ENCODE measurements around the gene GPR3.

GPR3 gene

GRCh38 chr1:27353166-27353565, 39.3 kb upstream of the GPR3 start:
- in situ Hi-C loops (cut with MboI; ENCODE audit: low pct_unique_long_range_greater_than_20kb, low sequenced_read_pairs, unreplicated experiment) = no loop called here
- TF ChIP-seq CTCF (IDR thresholded peaks at IDR 0.05; ENCODE audit: extremely low read depth, insufficient read depth, missing control alignments) = no peak
- DNase-seq (ENCODE audit: low spot score) = no peak

GRCh38 chr1:27353629-27354028, 38.8 kb upstream of the GPR3 start:
- TF ChIP-seq CTCF (IDR thresholded peaks at IDR 0.05; ENCODE audit: extremely low read depth, insufficient read depth, missing control alignments) = no peak
- DNase-seq (ENCODE audit: low spot score) = no peak
- in situ Hi-C loops (cut with MboI; ENCODE audit: low pct_unique_long_range_greater_than_20kb, low sequenced_read_pairs, unreplicated experiment) = no loop called here

GRCh38 chr1:27355683-27356082, 36.7 kb upstream of the GPR3 start:
- no peak for TF ChIP-seq CTCF (IDR thresholded peaks at IDR 0.05; ENCODE audit: extremely low read depth, insufficient read depth, missing control alignments)
- DNase-seq (ENCODE audit: low spot score) = no peak
- in situ Hi-C loops (cut with MboI; ENCODE audit: low pct_unique_long_range_greater_than_20kb, low sequenced_read_pairs, unreplicated experiment) = no loop called here

GRCh38 chr1:27356277-27356618, 36.2 kb upstream of the GPR3 start:
- in situ Hi-C loops (cut with MboI; ENCODE audit: low pct_unique_long_range_greater_than_20kb, low sequenced_read_pairs, unreplicated experiment) = no loop called here
- DNase-seq (ENCODE audit: low spot score) = no peak
- TF ChIP-seq CTCF (IDR thresholded peaks at IDR 0.05; ENCODE audit: extremely low read depth, insufficient read depth, missing control alignments) = no peak

- peak; percentile 77 for DNase-seq (ENCODE audit: low spot score)
- no peak for TF ChIP-seq CTCF (IDR thresholded peaks at IDR 0.05; ENCODE audit: extremely low read depth, insufficient read depth, missing control alignments)
- in situ Hi-C loops (cut with MboI; ENCODE audit: low pct_unique_long_range_greater_than_20kb, low sequenced_read_pairs, unreplicated experiment) = no loop called here
Measured at GRCh38 chr1:27356619-27357280, 35.7 kb upstream of the GPR3 start.

GRCh38 chr1:27357281-27358037, 35.0 kb upstream of the GPR3 start:
- peak; percentile 97 for DNase-seq (ENCODE audit: low spot score)
- in situ Hi-C loops (cut with MboI; ENCODE audit: low pct_unique_long_range_greater_than_20kb, low sequenced_read_pairs, unreplicated experiment) = no loop called here
- peak; percentile 96 for TF ChIP-seq CTCF (IDR thresholded peaks at IDR 0.05; ENCODE audit: extremely low read depth, insufficient read depth, missing control alignments)

Data from GM13977 (cell line).